GM19468 (cell line): ENCODE results near the gene C2.
"Not testable (repeated sequence)": the region's sequence is repeated elsewhere in the genome, so short reads cannot be mapped to it uniquely, and the experiment has no call there.

Experiments used
- ATAC-seq: cut with Tn5 transposase; IDR thresholded peaks from one replicate; pipeline ENCODE4 v1.9.1; 2021; ENCODE audit warnings: mild to moderate bottlenecking, moderate library complexity, moderate number of reproducible peaks; ENCODE audit not compliant: unreplicated experiment; ENCODE audit errors: extremely low read depth

C2 gene

DNA sequence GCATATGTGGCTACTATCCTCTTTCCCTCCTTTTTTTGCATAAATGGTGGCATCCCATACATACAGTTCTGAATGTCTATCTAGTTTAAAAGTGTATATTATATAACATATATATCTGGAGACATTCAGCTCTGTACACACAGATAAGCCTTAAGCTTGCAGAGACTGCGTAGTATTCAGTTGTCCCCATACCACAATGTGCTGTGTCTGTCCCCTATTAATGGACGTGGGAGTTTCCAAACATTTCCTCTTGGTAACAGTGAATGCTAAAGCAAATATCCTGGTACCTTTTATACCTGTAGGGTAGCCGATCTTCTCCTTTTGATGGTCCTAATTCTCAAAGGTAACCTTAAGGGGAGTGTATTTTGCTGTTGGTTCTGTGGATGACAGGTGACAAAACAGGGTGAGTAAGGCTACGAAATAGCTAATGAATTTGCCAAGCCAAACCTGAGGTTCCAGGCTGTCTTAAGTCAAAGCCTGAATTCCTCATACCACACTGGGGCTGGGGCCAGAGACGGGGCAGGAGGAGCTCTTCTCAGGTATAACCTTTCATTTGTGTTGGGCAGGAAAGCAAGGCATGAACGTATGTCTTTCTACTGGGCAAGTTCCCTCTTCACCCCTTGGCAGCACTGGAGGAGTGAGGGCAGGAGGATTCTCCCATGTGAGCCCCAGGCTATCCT is 7.8 kb upstream of the C2 start:
- no peak for ATAC-seq

DNA sequence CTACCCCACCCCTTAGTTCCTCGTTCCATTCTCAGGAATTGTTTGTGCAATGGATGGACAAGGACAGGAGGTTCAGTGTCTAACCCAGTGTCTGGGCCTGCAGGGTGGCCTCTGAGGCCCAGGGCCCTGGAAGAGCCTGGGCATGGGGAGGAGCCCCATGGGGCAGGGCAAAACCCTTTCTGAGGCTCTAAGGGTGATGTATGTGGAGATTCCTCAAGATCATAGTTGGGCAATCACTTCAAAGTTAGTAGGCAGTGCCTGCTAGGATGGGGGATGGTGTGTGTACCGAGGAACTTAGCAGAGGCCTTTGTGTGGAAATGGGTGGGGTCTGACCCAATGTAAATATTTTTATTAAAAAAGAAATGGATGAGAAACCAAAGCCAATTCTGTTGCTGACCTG is 6.7 kb upstream of the C2 start:
- no peak for ATAC-seq

DNA sequence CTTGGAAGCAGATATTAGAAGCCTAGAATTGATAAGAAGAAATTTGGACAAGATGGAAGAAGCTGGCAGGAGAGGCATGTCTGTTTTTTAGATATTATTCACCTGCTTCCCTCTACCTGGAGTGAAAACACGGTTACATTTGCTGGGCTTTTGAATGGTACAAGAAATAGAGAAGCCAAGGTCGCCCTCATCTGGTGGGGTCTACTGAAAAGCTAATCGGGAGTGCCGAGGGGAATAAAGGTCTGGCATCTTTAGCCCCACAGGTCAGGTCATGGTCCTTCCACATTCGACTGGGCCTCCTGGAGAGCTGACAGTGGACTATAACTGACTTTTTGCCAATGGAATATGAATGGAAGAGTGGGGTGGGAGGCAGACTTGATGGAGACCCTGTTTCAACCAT is 4.6 kb upstream of the C2 start:
- ATAC-seq: no peak

DNA sequence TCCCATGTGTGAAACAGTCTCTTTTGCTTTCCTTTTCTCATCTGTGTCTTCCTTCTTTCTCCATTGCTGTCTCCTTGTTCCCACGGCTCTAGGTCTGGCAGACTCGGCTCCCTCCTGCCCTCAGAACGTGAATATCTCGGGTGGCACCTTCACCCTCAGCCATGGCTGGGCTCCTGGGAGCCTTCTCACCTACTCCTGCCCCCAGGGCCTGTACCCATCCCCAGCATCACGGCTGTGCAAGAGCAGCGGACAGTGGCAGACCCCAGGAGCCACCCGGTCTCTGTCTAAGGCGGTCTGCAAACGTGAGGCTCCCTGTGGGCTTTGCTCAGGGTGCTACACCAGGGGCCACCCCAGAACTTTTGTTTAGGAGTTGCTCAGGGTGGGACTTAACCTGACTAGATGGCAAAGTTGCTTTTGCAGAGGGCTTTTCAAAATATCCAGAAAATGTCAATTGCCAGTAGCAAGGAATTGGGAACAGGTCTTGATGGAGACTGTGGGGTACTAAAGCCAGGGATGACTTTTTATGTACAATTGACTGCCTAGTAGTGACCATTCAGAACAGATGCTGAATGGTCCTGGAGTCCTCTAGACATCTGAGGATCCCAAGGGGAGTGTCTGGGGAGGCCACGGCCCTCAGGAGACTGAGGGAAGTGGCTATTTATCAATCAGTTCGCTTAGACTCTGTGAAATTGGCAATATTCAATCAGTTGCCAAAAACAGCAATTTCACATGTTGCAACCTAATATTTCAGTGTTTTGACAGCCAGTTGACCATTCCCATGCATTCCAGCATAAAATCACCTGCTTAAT is 550 bp downstream of the C2 start:
- ATAC-seq: no peak

DNA sequence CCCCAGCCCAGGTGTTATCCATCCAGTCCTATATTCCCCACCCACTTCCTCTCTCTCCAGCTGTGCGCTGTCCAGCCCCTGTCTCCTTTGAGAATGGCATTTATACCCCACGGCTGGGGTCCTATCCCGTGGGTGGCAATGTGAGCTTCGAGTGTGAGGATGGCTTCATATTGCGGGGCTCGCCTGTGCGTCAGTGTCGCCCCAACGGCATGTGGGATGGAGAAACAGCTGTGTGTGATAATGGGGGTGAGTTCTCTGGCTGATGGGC is 1.1 kb downstream of the C2 start:
- ATAC-seq: no peak

DNA sequence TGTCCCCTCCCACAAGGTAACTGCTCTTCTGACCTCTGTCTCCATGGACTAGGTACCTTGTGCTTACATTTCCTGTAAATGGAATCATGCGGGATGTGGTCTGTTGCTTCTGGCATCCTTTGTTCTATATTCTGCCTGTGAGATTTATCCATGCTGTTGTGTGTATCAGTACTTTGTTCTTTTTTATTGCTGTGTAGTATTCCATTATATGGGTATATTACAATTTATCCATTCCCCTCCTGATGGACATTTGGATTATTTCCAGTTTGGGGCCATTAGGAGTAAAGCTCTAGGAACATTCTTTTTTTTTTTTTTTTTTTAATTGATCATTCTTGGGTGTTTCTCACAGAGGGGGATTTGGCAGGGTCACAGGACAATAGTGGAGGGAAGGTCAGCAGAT is 3.4 kb downstream of the C2 start:
- ATAC-seq: no peak

- not testable (repeated sequence) for ATAC-seq
Measured at GRCh38 chr6:31932137-31932536, 4.6 kb downstream of the C2 start.

DNA sequence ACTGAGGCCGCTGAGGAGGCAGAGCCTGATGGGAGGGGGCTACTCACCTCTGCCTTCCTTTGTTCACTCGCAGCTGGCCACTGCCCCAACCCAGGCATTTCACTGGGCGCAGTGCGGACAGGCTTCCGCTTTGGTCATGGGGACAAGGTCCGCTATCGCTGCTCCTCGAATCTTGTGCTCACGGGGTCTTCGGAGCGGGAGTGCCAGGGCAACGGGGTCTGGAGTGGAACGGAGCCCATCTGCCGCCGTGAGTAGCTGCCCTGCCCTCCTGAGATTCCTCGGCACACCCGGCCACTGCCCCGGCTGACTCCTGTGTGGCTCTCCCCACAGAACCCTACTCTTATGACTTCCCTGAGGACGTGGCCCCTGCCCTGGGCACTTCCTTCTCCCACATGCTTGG is 6.0 kb downstream of the C2 start:
- ATAC-seq: no peak

- ATAC-seq: no peak
Measured at GRCh38 chr6:31935021-31935420, 7.5 kb downstream of the C2 start.

DNA sequence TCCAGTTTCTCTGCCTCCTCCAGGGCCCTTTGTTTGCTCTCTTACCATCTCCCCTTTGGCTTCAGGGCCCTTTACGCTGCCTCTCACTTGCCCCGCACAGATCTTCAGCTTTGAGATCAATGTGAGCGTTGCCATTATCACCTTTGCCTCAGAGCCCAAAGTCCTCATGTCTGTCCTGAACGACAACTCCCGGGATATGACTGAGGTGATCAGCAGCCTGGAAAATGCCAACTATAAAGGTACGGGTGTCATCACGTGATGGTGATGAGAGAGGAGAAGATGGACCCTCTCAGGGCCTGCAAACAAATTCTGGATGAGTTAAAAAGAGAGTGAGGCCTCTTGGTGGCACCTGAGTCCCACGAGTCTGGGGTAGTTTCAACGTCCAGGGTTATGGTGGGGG is 8.3 kb downstream of the C2 start:
- ATAC-seq: no peak

DNA sequence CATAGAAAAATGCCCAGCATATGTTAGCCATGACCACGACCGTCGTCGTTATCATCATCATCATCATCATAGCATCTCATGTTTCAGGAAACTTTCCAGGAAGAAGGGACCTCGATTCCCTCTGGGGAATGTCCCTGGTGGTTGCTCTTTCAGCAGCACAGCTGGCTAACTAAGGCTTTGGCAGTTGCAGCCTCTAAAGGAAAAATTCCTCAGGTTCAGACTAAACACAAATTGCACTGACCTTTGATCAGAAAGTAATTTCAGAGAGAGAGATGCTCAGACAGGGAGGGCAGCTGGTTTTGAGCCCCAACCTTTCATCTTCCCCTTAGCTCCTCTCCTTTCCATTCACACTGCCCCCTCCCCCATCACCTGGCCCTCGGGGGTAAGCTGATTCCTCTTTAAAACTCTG is 12.7 kb downstream of the C2 start:
- ATAC-seq: no peak

DNA sequence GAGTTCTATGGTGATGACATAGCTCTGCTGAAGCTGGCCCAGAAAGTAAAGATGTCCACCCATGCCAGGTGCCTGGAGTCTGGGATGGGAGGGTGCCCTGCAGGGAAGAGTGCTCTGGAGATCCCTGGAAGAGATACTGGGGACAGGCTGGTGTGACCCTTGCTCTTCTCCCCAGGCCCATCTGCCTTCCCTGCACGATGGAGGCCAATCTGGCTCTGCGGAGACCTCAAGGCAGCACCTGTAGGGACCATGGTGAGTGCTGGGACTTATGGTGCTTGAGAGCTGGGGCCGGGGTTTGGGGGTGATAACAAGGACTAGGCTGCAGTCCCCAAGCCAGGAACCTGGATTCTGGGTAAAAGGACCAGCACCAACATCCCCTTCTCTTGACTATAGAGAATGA is 16.2 kb downstream of the C2 start:
- ATAC-seq: no peak

DNA sequence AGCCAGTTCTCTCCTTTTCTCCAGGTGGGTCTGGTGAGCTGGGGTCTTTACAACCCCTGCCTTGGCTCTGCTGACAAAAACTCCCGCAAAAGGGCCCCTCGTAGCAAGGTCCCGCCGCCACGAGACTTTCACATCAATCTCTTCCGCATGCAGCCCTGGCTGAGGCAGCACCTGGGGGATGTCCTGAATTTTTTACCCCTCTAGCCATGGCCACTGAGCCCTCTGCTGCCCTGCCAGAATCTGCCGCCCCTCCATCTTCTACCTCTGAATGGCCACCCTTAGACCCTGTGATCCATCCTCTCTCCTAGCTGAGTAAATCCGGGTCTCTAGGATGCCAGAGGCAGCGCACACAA is 17.6 kb downstream of the C2 start:
- ATAC-seq: no peak

GRCh38 chr6:31945507-31946369 is 18.2 kb downstream of the C2 start, which contains the start of gene CFB:
Gene CFB, plus strand, starts transcription at chr6:31946095. Its CDS starts 127 bp downstream, at chr6:31946222.
- no peak for ATAC-seq

GRCh38 chr6:31946370-31946885 is 18.9 kb downstream of the C2 start:
- ATAC-seq: no peak

DNA sequence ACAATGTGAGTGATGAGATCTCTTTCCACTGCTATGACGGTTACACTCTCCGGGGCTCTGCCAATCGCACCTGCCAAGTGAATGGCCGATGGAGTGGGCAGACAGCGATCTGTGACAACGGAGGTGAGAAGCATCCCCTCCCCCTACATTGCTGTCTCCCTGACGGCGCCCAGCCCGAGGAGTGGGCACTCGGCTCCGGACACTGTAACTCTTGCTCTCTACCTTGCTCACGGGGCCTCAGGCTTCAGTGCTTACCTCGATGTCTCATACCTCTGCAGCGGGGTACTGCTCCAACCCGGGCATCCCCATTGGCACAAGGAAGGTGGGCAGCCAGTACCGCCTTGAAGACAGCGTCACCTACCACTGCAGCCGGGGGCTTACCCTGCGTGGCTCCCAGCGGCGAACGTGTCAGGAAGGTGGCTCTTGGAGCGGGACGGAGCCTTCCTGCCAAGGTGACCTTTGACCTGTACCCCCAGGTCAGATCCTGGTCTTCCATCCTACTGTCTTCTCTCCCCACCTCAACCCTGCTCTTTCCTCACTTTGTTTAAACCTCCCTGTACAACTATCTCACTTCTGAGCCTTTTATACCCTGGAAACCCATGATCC is 19.7 kb downstream of the C2 start:
- ATAC-seq: no peak

DNA sequence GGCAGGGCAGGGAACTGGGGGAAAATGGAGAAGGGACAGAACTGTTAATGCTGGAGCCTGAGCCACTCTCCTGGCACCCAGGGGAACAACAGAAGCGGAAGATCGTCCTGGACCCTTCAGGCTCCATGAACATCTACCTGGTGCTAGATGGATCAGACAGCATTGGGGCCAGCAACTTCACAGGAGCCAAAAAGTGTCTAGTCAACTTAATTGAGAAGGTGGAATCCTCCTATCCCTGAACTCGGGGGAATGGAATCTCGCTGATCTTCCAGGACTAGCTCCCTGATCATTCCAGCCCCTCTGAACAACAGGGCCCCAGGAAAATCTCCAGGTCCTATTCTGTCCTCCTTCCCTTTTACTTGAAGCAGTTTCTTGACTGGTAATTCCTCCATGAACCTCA is 20.3 kb downstream of the C2 start:
- ATAC-seq: no peak

- ATAC-seq: no peak
Measured at GRCh38 chr6:31948306-31948705, 20.8 kb downstream of the C2 start.

- no peak for ATAC-seq
Measured at GRCh38 chr6:31948753-31949413, 21.4 kb downstream of the C2 start.

- no peak for ATAC-seq
Measured at GRCh38 chr6:31949926-31950548, 22.5 kb downstream of the C2 start.
